ENCODE data around the gene ARSI.

ARSI gene

GRCh38 chr5:150327139-150327538, 24.4 kb upstream of the ARSI start:
- DNase-seq (ENCODE audit: low spot score) (no peak), FAIRE-seq (no peak)

DNA sequence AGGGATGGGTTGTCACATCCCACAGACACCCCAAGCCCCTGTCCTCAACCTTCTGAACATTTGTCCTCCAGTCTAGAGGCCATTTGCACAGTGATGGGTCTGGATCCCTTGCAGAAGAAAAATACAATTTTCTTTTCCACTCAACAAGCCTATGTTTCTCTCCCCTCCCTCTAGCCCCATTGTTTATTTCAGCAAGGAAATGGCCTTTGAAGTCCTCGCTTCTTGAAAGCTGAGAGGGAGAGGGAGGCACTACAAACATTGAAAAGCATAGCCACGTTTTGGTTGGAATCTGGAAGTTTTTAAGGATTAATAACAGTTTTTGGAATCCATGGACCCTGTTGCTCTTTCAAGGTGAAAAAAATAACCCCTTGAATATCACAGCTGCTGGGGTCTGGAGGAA, 24.0 kb upstream of the ARSI start:
- DNase-seq (ENCODE audit: low spot score) (no peak), FAIRE-seq (no peak)

DNA sequence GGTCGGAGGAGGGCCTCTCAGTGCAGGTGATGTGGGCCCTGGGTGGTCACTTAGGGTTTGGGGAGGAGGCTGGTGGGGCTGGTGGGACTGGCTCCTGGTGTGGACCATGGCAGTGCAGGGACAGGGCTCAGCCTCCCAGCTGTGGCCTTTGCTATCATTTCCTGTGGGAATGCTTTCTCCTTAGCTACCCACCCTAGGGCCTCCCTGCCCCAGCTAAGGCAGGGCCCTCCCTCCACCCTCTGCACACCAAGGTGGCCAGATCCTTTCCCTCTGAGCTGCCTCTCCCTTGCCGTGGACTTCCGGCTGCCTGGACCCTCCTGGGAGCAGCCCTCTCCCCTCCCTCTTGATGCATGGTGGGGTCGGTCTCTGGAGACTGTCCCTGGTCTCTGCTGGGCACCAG, 22.7 kb upstream of the ARSI start:
- no peak for DNase-seq (ENCODE audit: low spot score)
- FAIRE-seq, result no peak

DNA sequence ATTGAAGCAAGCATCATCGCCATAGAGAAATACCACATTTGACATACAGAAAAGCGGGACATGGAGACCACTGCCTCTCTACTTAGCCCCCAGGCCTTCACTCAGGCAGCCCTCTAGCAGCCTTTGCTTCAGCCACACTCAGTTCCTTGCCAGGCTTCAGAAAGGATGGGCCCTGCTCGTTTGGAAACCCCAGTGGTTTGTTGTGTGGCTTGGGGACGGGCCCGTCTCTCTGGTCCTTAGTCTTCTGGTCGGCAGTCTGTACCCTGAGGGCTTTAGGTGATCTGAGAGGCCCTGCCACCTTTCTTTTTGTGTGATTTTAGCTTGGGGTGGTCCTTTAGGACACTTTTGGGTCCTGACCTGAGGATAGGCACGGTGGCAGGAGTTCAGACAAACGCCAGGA, 21.1 kb upstream of the ARSI start:
- DNase-seq (ENCODE audit: low spot score), result no peak
- FAIRE-seq, result no peak

DNA sequence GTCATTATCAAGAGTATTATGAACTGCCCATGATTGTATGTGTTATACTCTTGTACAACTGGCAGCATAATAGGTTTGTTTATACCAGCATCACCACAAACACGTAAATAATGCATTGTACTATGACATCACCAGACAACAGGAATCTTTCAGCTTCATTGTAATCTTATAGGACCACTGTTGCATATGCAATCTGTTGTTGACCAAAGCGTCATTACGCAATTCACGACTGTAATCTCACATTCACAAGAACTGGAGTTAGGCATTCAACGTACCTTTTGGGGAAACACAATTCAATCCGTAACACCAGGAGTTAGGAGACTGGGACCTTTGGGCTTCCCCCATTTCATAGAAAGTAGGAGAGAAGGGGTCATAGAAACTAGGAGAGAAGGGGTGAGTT, 20.4 kb upstream of the ARSI start:
- FAIRE-seq, result no peak

DNA sequence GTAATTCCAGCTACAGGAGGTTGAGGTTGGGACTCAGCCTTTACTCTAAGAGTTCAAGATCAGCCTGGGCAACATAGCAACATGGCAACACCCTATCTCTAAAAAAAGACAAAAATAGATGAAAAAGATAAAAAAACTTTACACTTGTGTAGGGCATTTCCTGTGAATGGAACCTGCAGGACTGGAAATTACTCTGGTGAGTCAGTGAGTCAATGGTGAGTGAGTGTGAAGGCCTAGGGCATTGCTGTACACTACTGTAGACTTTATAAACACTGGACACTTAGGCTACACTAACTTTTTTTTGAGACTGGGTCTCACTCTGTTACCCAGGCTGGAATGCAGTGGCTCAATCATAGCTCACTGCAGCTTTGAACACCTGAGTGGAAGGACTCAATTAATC, 19.5 kb upstream of the ARSI start:
- no peak for FAIRE-seq
- DNase-seq (ENCODE audit: low spot score), result no peak

More for the DNA sequence above, 20.4 kb upstream of the ARSI start:
- DNase-seq (ENCODE audit: low spot score), result no peak

- FAIRE-seq, result no peak
- no peak for DNase-seq (ENCODE audit: low spot score)
These were observed 19.1 kb upstream of the ARSI start for GRCh38 chr5:150321784-150322183.

GRCh38 chr5:150321211-150321610, 18.5 kb upstream of the ARSI start:
- no peak for DNase-seq (ENCODE audit: low spot score)
- no peak for FAIRE-seq

DNA sequence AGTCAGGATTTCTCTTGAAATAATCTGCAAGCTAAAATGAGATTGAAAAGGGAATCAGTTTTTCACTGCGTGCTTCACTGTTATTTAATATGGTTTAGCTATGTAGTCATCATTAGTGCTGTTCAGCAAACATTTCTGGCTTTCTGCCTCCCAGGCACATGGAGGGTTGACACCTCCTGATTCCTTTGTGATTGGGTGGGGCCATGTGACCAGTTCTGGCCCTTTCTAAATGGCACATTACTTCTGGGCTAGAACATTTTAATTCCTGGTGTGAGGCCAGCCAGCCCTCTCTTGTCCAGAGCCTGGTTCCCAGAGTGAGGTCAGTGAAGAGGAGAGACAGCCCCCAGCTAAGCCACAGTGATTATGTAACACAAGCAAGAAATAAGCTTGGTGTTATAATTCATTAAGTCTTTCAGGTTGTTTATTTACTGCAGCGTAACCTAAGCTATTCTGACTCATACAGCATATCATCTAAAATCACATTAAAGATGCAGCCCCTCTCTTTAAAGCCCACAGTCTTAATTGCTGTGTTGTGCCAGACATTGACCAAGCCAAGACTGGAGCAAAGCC, 17.4 kb upstream of the ARSI start:
- DNase-seq (ENCODE audit: low spot score), result peak; percentile 50
- FAIRE-seq, result no peak

GRCh38 chr5:150319484-150319790, 16.7 kb upstream of the ARSI start:
- DNase-seq (ENCODE audit: low spot score) (no peak), FAIRE-seq (no peak)

DNA sequence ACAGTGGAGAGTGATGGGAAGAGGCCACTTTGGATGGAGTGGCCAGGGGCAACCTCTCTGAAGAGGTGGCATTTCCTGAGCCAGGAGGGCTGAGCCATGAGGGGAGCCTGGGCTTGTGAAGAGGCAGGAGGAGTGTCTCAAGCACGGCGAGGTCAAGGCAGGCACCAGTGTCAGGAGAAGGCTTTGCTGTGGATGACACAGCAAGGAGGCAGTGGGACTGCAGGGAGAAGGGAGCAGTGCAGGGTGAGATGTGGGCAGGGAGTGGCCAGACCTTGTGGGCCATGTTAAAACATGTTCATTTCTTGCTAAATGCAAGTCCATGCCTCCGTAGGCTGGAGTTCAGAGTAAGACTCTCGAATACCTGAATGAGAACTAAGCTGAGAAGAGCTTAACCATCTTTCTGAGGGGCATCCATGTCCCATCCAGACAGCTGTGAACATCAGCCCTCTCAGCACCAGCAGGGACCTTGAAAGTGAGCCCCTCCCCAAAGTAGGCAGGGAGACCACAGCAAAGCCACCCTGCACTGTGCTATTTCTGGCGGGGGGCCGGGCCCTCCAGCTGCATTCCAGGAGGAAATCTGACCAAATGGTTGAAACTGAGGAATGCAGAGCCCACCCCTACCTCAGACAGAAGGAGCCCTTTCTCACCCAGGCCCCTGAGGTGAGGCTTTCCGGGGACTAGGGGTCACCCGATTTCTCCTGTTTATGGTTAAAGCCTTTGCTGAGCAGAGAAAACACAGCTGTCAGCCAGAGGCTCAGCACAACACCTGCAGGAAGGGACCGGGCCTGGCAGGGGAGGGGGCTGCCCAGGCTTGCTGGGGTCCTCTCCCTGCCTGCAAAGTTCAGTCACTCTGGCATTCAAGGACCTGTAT, 16.1 kb upstream of the ARSI start:
- FAIRE-seq (no peak), DNase-seq (ENCODE audit: low spot score) (no peak)

- peak; percentile 96 for DNase-seq (ENCODE audit: low spot score)
These were observed 14.6 kb upstream of the ARSI start for GRCh38 chr5:150317048-150318003.

GRCh38 chr5:150316320-150316719, 13.6 kb upstream of the ARSI start:
- FAIRE-seq (no peak), DNase-seq (ENCODE audit: low spot score) (no peak)

More at GRCh38 chr5:150317048-150318003, 14.6 kb upstream of the ARSI start:
- FAIRE-seq, result peak; percentile 97

GRCh38 chr5:150315245-150315644, 12.5 kb upstream of the ARSI start:
- no peak for DNase-seq (ENCODE audit: low spot score)
- no peak for FAIRE-seq

GRCh38 chr5:150313921-150314716, 11.4 kb upstream of the ARSI start:
- no peak for DNase-seq (ENCODE audit: low spot score)
- FAIRE-seq, result no peak

DNA sequence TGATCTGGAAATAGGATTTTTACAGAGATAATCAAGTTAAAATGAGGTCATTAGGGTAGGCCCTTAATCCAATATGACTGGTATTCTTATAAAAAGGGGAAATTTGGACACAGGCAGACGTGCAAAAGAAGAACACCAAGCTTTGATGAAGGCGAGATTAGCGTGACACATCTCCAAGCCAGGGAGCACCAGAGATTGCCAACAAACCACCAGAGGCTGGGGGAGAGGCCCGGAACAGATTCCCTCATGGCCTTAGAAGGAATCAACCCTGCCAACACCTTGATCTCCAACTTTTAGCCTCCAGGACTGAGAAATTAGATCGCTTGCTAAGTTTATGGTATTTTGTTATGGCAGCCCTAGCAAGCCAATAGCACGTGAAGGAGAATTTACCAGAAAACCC, 10.8 kb upstream of the ARSI start:
- FAIRE-seq (no peak), DNase-seq (ENCODE audit: low spot score) (no peak)

- no peak for DNase-seq (ENCODE audit: low spot score)
- peak; percentile 35 for FAIRE-seq
These were observed 9.8 kb upstream of the ARSI start for GRCh38 chr5:150312518-150312917.

GRCh38 chr5:150311015-150311692, 8.4 kb upstream of the ARSI start:
- DNase-seq (ENCODE audit: low spot score) (no peak), FAIRE-seq (no peak)

GRCh38 chr5:150310246-150310645, 7.5 kb upstream of the ARSI start:
- no peak for FAIRE-seq
- no peak for DNase-seq (ENCODE audit: low spot score)

DNA sequence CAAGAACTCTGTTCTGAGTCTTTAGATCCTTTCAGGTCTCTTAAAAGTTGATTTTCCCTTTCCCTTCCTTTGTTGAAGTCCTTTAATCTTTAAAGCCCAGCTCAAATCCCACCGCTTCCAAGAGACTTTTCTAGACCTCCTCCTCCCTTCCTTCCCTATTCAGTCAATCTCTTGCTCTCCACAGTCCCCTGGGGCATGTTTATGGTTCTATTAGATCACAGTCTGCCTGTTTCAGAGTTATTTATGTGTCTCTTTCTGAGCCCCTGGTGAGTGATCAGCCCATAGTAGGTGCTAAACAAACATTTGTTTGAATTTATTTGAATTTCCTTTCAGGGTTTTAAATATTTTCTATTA, 7.2 kb upstream of the ARSI start:
- DNase-seq (ENCODE audit: low spot score) (no peak), FAIRE-seq (no peak)

Data from urothelium cell line (cell line).